Progenitor cell of endocrine pancreas (in vitro differentiated cells): Measurements from ENCODE around the gene CLEC4E. TPM values are rescaled to one million over a fixed set of nuclear protein-coding genes. Genes with fewer than 3 reads are reported as not detected.

Source experiments
- DNase-seq: peaks from one replicate; pipeline ENCODE4 v3.0.0; 2021; ENCODE audit warnings: low spot score; ENCODE audit not compliant: unreplicated experiment
- H3K27ac Mint-ChIP-seq: 2 replicates; pipeline ENCODE4 v1.8.0; 2021; ENCODE audit warnings: mild to moderate bottlenecking, moderate library complexity, mixed read lengths
- H3K27me3 Mint-ChIP-seq: 2 replicates; pipeline ENCODE4 v1.8.0; 2021; ENCODE audit warnings: mixed read lengths
- H3K36me3 Mint-ChIP-seq: 2 replicates; pipeline ENCODE4 v1.8.0; 2022; ENCODE audit warnings: mixed read lengths; ENCODE audit not compliant: insufficient read depth
- H3K4me1 Mint-ChIP-seq: 2 replicates; pipeline ENCODE4 v1.8.0; 2021; ENCODE audit warnings: low read depth, mixed read lengths
- H3K4me3 Mint-ChIP-seq: 2 replicates; pipeline ENCODE4 v1.8.0; 2021; ENCODE audit warnings: low read depth, mild to moderate bottlenecking, moderate library complexity, mixed read lengths
- H3K9me3 Mint-ChIP-seq: 2 replicates; pipeline ENCODE4 v1.8.0; 2021; ENCODE audit warnings: low read depth, mixed read lengths
- total RNA-seq: library from RNA; stranded (reverse); gene quantifications from 2 replicates; pipeline ENCODE4 v1.2.1, GENCODE V29; 2021
- TF ChIP-seq, protein P1 (sequence below): fragments of 200-600 bp; sonication (generic); IDR thresholded peaks from one replicate; pipeline ENCODE4 v1.5.0; 2021; ENCODE audit warnings: antibody characterized with exemption, mild to moderate bottlenecking; ENCODE audit not compliant: unreplicated experiment

The CLEC4E gene
- total RNA-seq, 1 donor from 2014 or later: not detected

DNA sequence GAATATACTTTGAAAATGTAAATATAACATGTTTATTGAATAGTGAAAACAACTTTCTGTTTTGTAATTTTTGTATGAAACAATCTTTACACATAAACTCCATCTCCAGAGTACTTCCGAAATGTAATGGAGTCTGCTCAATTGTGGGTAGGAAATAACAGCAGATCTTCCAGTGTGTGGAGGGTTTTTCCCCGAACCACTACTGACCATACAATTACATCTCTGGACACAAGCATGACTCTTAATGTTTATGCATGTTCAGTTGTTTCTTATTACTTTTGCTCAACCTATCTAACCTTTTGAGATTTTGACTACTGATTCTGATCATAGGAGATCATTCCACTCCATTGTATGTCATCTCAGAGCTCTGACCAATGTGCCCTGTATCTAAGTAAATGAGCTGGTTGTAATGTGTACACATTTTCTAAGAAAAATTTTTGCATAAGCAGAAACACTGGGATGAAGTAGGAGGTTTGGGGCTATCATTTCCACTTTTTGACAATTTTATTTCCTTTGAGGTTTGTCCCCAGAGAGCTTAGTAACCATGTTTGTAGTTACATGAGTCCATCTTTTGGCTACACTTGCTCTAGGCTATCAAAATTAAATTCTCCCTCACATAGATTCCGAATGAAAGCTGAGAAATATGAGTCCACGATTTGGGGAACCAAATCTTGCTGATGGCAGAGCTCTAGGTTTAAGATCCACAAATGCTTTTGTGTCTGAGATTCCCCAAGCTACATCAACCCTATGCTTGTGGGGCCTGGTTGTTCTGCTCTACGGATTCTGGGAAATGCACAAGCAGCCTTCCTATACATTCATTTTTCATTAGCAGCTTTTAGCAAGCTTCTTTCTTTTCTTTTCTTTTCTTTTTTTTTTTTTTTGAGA lies 48.8 kb downstream of the CLEC4E start:
- TF ChIP-seq, protein P1, sequence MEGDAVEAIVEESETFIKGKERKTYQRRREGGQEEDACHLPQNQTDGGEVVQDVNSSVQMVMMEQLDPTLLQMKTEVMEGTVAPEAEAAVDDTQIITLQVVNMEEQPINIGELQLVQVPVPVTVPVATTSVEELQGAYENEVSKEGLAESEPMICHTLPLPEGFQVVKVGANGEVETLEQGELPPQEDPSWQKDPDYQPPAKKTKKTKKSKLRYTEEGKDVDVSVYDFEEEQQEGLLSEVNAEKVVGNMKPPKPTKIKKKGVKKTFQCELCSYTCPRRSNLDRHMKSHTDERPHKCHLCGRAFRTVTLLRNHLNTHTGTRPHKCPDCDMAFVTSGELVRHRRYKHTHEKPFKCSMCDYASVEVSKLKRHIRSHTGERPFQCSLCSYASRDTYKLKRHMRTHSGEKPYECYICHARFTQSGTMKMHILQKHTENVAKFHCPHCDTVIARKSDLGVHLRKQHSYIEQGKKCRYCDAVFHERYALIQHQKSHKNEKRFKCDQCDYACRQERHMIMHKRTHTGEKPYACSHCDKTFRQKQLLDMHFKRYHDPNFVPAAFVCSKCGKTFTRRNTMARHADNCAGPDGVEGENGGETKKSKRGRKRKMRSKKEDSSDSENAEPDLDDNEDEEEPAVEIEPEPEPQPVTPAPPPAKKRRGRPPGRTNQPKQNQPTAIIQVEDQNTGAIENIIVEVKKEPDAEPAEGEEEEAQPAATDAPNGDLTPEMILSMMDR: no peak
- Mint-ChIP-seq H3K36me3 (no peaks in the 10 kb centered on the region), H3K4me3 (no peak overlapping the region), H3K9me3 (peaks cover 9% of the 10 kb centered on the region), H3K4me1 (no peaks in the 10 kb centered on the region), H3K27ac (no peak overlapping the region), H3K27me3 (no peaks in the 10 kb centered on the region)
- DNase-seq: no peak

Other genes with a start within 250 kb of the CLEC4E start
- not detected in 2 replicates for gene CLEC6A, start 84.9 kb downstream of the CLEC4E start, total RNA-seq
- gene CLEC4D, start 27.4 kb downstream of the CLEC4E start, total RNA-seq: 0.14 TPM in 1 of 2 replicates, not detected in the other
- gene AICDA, start 72.0 kb upstream of the CLEC4E start, total RNA-seq: not detected in 2 replicates
- gene MFAP5, start 121.9 kb upstream of the CLEC4E start, total RNA-seq: not detected in 2 replicates
- gene RIMKLB, start 157.1 kb upstream of the CLEC4E start, total RNA-seq: 143 and 154 TPM in 2 replicates